ENCODE results near the gene RNF169.
"Not testable (repeated sequence)": the region's sequence is repeated elsewhere in the genome, so short reads cannot be mapped to it uniquely, and the experiment has no call there.

RNF169 gene

DNA sequence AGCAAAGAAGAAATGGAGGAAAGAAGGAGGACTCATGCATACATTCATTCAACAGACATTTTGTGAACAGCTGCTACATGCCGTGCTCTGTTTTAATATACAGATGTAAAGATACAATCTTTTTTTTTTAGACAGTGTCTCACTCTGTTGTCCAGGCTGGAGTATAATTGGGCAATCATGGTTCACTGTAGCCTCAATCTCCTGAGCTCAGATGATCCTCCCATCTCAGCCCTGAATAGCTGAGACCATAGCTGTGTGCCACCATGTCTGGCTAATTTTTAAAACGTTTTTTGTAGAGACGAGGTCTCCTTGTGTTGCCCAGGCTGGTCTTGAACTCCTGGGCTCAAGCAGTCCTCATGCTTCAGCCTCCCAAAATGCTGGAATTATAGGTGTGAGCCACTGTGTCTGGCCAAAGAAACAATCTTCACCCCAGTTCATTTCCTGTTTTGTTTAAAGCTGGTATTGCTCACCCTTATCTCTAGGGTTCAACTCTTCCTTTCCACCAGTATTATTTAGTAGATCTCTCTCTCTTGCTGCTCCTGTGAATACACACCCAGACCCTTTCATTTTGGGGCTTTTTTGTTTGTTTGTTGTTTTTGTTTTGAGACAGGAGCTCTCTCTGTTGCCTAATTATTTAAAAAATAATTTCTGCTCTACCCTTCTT, 69.8 kb downstream of the RNF169 start:
- no peak overlapping the region for H3K4me3 ChIP-seq (ENCODE audit: low read depth, low read length)

DNA sequence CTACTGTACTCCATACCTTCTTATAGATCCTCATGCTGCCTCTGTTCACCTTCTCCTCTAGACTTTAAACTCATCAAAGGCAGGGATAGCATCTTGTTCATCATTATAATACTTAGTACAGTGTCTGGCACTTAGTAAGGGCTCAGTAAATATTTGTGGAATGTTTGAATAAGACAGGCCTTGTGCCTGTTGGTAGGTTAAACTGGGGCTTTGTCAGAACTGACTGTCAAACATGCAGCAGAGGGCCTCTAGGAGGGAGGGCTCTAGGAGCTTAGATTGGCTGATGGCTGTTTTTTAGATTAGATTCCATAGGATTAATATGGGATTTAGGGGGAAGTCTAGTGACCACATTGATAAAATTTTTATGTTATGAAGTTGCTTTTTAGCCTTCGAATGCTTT, 70.8 kb downstream of the RNF169 start:
- H3K4me3 ChIP-seq (ENCODE audit: low read depth, low read length) = no peak overlapping the region

DNA sequence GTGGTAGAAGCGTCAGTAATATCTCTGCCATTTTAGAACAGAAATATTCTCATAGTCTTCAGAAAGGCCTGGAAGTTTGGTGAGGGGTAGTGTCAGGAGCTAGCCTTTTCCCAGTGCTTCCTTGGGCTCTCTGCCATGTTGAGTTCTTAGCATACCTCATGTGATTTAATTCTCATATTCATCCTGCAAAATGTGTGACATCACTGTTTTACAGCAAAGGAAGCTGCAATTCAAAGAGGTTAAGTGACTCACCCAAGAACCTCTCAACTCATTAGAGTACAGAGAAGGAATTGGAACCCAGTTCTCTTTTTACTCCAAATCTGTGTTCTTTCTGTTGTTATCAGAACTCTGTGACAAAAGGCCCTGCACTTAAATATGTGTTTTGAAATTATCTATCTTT, 72.1 kb downstream of the RNF169 start:
- no peak overlapping the region for H3K4me3 ChIP-seq (ENCODE audit: low read depth, low read length)

DNA sequence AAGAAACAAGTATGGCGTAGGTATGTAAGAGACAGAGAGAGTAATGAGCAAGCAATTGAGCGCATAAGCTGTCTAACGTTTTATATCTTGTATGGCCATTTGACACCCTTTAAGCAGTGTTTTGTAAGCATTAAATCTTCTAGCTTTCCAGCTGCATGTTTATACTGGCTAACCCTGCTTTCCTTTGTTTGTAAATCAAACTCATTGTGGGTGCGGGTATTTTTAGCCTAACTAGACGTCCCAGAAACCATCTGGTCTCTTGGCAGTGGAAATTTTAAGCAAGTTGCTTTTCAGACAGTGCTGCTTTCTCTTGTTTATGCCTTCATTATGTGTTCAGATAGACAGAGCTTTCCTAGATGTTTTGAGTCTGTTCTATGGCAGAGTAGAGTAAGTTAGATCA, 73.5 kb downstream of the RNF169 start:
- H3K4me3 ChIP-seq (ENCODE audit: low read depth, low read length) = no peak overlapping the region

DNA sequence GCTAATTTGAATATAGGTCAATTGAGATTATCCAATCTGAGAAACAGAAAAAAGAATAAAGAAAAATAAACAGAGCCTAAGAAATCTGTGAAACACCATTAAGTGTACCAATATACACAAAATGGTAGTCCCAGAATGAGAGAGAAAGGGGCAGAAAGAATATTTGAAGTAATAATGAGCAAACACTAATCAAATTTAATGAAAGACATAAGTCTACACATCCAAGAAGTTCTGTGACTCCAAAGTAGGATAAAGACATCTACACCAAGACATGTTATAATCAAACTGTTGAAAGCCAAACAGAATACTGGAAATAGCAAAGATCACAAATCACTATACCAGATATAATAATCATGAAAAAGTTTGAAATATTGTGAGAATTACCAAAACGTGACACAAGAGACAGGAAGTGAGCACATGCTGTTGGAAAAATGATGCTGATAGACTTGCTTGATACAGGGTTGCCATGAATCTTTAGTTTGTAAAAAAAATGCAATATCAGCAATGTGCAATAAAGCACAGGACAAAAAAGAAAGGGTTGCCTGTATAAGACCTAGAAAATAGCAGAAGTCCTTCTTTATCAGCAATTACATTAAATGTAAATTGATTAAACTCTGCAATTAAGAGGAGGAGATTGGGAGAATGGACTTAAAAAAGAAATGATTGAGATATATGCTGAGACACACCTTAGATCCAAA, 75.8 kb downstream of the RNF169 start:
- H3K4me3 ChIP-seq (ENCODE audit: low read depth, low read length) = no peak overlapping the region

DNA sequence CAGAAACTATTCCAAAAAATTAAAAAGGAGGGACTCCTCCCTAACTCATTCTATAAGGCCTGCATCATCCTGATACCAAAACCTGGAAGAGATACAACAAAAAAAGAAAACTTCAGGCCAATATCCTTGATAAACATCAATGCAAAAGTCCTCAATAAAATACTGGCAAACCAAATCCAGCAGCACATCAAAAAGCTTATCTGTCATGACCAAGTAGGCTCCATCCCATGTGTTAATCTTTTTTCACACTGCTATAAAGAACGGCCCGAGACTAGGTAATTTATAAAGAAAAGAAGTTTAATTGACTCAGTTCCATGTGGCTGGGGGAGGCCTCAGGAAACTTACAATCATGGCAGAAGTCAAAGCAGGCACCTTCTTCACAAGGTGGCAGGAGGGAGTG, 76.9 kb downstream of the RNF169 start:
- not testable (repeated sequence) for H3K4me3 ChIP-seq (ENCODE audit: low read depth, low read length)

DNA sequence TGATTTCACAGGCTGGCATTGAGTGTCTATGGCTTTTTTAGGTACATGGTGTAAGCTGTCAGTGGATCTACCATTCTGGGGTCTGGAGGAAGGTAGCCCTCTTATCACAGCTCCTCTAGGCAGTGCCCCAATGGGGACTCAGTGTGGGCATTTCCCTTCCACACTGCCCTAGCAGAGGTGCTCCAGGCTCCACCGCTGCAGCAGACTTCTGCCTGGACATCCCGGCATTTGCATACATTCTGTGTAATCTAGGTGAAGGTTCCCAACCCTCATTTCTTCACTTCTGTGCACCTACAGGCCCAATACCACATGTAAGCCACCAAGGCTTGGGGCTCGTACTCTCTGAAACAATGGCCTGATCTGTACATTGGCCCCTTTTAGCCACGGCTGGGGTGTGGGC, 78.3 kb downstream of the RNF169 start:
- no peak overlapping the region for H3K4me3 ChIP-seq (ENCODE audit: low read depth, low read length)

DNA sequence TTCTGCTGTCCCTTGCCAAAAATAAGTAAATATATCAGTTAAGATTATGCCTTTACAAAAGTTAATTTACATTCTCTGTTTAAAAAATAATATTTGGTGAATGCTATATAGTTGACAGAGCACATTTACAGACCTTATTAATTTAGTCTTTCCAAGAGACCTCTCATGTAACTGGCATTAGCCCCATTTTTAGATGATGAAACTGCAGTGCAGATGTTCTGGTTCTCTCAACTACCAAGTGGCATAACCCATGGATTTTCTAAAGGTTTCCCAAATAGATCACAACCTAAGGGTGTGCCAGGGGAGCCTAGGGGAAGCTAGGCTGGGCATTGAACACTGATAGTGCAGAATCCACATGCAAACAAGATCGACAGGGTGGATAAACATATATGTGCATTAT, 88.5 kb downstream of the RNF169 start:
- no peak overlapping the region for H3K4me3 ChIP-seq (ENCODE audit: low read depth, low read length)

DNA sequence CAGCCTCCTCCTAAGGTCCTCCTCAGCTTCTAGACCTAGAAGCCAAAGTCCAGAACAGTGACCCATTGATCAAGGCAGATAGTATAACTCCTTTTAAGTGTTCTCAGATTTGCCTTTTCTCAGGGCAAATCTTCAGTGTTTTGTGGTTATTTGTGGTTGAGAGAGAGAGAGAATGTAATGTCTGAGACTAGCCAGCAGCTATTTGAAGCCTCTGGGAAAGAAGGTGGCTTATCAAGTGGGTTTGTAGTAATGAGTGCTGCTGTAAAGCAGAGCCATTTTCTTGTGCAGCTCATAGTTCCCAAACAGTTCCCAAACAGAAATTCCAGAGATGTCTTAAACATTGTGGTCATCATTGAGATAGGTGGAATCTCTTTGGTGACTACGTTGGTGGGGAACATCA, 89.5 kb downstream of the RNF169 start:
- no peak overlapping the region for H3K4me3 ChIP-seq (ENCODE audit: low read depth, low read length)

DNA sequence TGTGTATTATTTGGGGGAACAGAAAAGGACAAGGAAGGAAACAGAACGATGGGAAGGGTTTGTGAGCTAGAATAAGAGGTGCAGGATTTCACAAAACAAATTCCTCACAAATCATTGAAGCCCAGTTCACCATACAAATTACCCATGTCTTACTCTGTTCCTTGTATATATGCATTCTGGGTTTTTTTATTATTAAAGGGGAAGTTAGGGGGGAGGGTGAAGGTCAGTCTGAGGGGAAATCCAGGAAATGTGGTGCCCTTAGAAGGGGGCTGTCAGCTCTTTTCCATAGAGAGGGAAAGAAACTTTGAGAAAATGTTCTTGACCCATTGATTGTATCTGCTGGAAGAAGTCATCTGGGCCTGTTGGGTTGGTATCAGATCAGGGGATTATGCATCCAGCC, 90.8 kb downstream of the RNF169 start:
- no peak overlapping the region for H3K4me3 ChIP-seq (ENCODE audit: low read depth, low read length)

DNA sequence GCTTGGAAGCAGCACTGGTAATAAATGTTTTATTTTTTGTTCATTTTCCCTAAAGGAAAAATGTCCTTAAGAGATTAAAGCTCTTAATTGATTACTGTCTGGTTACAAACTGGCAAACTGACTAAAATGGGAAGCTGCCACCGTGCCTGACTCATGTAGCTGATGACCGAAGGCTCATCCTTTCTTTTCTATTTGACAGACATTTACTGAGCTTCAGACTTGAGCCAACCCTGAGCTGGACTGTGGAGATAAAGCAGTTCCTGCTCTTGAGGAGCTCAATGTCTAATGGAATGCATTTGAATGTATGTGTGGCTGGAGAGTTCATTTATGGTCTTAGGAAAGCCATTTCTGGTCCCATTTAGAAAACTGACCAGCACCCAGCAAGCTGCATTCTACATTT, 91.3 kb downstream of the RNF169 start:
- no peak overlapping the region for H3K4me3 ChIP-seq (ENCODE audit: low read depth, low read length)

DNA sequence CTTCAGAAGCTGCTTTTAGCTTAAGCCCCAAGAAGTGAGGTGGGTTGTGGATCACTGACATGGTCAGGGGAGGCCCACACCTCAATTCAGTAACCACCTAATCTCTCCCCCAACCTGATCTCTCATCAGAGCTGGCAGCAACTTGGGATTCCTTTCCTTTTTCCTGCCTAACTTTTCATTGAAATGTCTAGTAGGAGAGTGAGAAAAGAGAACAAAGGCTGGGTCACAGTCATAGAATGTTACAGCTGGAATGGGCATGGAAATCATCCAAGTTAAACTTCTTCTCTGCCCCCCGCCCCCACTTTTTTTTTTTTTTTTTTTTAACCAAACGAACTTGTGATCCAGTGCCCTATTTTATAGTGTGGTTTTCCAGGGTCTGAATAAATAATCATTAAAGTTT, 91.8 kb downstream of the RNF169 start:
- H3K4me3 ChIP-seq (ENCODE audit: low read depth, low read length) = no peak overlapping the region

DNA sequence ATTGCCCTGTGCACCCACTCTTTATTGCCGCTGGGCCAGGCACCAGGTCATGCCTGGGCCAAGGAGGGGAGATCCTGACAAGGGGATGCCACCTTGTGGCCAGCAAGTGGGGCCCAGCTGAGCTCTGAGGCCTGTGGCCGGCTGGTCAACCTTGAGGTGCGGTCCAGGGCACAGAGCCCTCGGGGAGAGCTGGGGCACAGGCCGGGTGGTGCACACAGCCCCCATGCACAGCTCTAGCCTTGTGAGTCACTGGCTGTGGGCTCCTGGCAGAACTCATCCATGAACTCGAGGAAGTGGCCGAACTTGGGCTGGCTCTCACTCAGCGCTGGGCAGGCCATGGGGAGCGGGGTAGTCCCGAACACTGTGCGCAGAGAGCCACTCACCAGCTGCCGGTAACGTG, 94.3 kb downstream of the RNF169 start:
- H3K4me3 ChIP-seq (ENCODE audit: low read depth, low read length) = no peak overlapping the region

DNA sequence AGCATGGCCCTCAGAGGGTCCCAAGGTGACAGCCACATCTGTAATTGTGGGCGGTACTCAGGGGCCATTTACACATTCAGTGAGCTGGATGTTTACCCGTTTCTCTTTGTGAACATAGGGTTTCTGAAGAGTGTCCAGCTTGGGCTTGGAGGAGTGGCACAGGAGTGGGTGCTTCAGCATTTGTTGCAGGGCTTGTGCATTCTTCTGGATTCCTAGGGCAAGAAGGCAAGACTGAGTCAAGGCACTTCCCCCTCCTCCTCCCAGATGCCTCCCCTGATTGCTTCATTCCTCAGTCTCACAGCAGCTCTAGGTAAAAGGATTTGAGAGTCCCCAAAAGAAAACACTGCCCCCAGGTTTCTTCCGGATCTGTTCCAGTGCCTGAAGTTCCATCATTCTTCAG, 95.4 kb downstream of the RNF169 start:
- no peak overlapping the region for H3K4me3 ChIP-seq (ENCODE audit: low read depth, low read length)

DNA sequence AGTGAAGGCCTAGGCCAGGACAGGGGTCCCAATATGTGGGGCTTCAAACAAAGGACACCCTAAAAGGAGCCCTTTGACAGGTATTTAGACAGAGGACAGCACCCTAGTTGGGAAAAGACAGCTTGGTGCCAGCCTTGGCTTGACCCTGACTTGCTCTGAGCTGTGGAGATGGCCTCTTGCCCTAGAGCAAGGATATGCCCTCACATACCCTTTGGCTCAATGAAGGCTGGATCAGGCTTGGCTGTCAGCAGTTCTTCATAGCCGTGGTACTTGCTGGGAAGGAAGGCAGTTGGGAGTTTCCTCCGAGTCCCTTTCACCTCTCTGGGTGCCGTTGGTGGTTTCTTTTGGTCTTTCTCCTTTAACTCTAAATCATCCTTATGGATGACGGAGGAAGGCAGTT, 96.2 kb downstream of the RNF169 start:
- H3K4me3 ChIP-seq (ENCODE audit: low read depth, low read length) = no peak overlapping the region

DNA sequence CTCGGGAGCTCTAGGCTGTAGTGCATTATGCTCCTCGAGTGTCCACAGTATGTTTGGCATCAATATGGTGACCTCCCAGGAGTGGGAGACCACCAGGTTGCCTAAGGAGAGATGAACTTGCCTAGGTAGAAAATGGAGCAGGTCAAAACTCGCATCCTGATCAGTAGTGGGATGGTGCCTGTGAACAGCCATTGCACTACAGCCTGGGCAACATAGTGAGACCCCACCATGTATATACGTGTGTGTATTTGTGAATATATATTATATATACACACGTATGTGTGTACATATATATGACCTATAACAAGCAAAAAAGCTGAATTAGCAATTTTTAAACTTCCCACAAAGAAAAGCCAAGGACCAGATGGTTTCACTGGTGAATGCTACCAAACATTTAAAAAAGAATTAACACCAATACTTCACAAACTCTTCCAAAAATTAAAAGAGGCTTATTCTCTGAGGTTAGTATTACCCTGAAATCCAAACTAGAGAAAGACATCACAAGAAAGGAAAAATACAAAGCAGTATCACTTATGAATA, 97.4 kb downstream of the RNF169 start:
- H3K4me3 ChIP-seq (ENCODE audit: low read depth, low read length) = no peak overlapping the region

DNA sequence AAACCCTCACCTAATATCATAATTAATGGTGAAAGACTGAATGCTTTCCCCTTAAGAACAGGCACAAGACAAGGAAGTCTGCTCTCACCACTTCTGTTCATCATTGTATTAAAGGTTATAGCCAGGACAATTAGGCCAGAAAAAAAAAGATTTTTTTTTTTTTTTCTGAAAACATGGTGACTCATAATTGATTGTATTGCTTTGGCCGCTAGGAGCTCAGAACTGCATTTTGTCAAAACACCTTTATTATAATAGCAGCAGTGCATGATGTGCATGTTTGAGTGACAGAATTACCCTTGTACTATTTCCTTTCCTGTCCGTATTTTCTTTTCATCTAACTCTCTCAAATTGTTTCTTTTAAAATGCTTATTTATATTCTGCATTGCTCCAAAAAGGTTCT, 98.1 kb downstream of the RNF169 start:
- no peak overlapping the region for H3K4me3 ChIP-seq (ENCODE audit: low read depth, low read length)

DNA sequence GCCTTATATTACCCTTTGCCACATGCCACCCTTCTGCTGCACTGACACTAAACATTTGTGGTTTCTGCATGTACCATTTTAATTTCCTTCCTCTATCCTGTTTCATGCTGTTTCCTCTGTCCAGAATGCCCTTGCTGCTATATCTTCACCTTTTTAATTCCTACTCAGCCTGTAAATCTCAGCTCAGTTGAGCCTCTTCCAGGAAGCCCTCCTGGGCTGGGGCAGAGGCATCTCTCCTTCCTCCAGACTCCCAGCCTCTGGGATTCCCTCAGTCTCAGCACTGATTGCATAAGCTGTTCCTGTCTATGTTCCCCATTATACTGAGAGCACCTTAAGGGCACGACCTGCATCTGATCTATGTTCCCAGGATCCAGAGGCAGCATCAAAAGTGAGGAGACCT, 98.7 kb downstream of the RNF169 start:
- H3K4me3 ChIP-seq (ENCODE audit: low read depth, low read length) = no peak overlapping the region

DNA sequence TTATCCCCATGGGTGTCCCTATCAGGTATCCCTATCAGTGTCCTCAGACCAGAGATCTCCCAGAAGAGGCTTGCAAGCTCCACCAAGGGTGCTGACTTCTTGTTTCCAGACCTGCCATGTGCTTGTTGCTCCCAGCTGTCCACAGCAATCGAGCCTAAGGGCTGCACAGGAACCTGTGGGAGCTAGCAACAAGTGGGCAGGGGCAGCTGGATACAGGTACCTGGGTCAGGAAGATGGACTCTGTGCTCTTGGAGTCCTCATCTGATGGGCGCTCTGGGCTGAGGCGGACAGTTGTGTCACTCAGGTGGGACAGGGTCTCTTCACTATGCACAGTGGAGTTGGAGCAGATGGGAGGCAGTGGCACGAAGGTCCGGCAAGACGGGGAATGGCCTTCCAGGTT, 99.2 kb downstream of the RNF169 start:
- no peak overlapping the region for H3K4me3 ChIP-seq (ENCODE audit: low read depth, low read length)

DNA sequence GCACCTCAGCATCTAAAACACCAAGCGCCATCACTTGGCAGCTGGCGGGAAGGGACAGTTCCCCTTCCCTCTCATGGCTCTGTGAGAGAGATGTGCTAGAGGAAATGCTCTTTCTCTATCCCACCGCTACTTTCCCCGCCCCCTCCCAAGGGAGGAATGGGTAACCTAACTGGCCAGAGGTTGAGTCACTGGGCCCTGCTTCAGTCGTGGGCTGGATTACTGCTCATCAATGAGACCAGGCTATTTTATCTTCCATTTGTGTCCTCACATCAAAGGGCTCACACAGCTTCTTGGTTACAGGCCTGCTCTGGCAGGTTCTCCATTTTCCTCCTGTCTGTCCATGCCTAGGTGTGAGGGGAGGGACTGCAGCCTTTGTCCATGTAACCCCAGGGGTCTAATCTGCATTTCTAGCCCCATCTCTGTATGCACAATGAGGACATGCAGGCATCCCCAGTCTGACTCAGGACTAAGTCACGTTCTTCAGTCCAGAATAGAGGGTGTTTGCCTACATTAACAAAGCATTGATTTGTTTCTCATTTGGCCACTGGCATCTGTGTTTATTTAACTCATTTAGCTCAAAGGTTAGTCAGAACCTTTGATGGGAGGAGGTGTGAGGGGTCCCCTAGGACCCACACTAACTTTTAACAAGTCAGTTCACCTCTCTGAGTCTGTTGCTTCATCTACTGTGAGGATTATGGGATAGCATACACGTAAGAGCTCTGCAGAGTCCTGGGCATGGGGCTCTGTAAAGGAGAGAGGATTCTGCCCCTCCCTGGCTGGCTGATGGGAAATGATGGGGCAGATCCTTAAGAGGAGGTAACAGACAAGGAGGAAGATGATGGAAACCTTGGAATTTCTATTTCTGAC, 101.1 kb downstream of the RNF169 start:
- no peak overlapping the region for H3K4me3 ChIP-seq (ENCODE audit: low read depth, low read length)

DNA sequence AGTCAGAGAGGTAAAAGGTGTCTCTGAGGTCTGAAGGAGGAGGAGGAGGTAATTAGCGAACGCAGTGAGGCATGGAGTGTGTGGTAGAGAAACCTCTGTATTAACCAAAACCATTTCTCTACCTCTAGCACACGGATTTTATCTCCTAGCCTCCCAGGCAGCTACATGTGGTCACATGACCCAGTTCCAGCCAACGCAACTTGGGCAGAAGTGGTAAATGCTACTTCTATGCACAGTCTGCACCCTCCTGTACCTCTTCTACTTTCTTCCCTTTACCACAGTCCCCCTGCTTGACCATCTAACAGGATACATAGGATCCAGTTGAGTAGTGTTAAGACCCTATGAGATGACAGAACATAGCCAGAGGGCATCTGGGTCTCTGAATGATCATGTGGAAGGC, 104.6 kb downstream of the RNF169 start:
- H3K4me3 ChIP-seq (ENCODE audit: low read depth, low read length) = no peak overlapping the region

DNA sequence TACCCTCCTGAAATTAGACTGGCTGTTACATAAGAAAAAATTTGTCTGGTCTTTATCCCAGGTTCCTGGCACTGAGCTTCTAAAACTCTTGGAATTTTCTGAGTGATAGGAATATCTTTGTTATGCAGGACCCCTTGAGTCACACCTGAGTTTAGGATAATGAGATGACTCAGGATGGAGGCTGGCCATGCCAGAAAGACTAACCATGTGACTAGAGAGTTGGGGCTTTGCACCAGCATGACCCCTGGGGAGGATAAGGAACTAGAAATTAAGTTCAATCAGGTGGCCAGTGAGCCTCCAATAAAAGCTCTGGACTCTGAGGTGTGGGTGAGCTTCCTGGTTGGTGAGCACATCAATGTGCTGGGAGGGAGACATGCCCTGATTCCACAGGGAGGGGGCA, 112.1 kb downstream of the RNF169 start:
- no peak overlapping the region for H3K4me3 ChIP-seq (ENCODE audit: low read depth, low read length)

All from iPS-11a (cell line).